GM18526 (cell line): ENCODE measurements around the gene TMEM150C.

Experiments used
- POLR2A ChIP-seq: IDR thresholded peaks from 3 replicates; pipeline ENCODE4 v1.6.1; 2011; ENCODE audit not compliant: insufficient read length; ENCODE audit errors: extremely low read depth

The TMEM150C gene

GRCh38 chr4:82467471-82467870 lies 94.3 kb downstream of the TMEM150C start:
- TF ChIP-seq POLR2A = no peak

- TF ChIP-seq POLR2A = no peak
Observed at GRCh38 chr4:82463221-82463620, 98.6 kb downstream of the TMEM150C start.

- TF ChIP-seq POLR2A = no peak
Observed at GRCh38 chr4:82462415-82462831, 99.4 kb downstream of the TMEM150C start.

GRCh38 chr4:82461710-82462109 lies 100.1 kb downstream of the TMEM150C start:
- no peak for TF ChIP-seq POLR2A

- TF ChIP-seq POLR2A = no peak
Observed at GRCh38 chr4:82458729-82459128, 103.1 kb downstream of the TMEM150C start.

- no peak for TF ChIP-seq POLR2A
Observed at GRCh38 chr4:82457266-82457665, 104.5 kb downstream of the TMEM150C start.

GRCh38 chr4:82452026-82452425 lies 109.8 kb downstream of the TMEM150C start:
- TF ChIP-seq POLR2A = no peak

GRCh38 chr4:82450966-82451755 lies 110.6 kb downstream of the TMEM150C start:
- TF ChIP-seq POLR2A = no peak

GRCh38 chr4:82447886-82448285 lies 113.9 kb downstream of the TMEM150C start:
- no peak for TF ChIP-seq POLR2A

- no peak for TF ChIP-seq POLR2A
Observed at GRCh38 chr4:82439088-82439487, 122.7 kb downstream of the TMEM150C start.

GRCh38 chr4:82437285-82438005 lies 124.3 kb downstream of the TMEM150C start:
- no peak for TF ChIP-seq POLR2A

GRCh38 chr4:82436780-82437179 lies 125.0 kb downstream of the TMEM150C start:
- TF ChIP-seq POLR2A = no peak

GRCh38 chr4:82436130-82436529 lies 125.7 kb downstream of the TMEM150C start:
- TF ChIP-seq POLR2A = no peak

GRCh38 chr4:82434949-82435348 lies 126.8 kb downstream of the TMEM150C start:
- no peak for TF ChIP-seq POLR2A

GRCh38 chr4:82433791-82434190 lies 128.0 kb downstream of the TMEM150C start:
- no peak for TF ChIP-seq POLR2A
